Hepatocyte (in vitro differentiated cells): Measurements from ENCODE around the gene CD7. TPM values are rescaled to one million over a fixed set of nuclear protein-coding genes. Genes with fewer than 3 reads are reported as not detected.

Experiments used
- DNase-seq: peaks from one replicate; pipeline ENCODE4 v3.0.0-alpha.2; 2016; ENCODE audit warnings: low spot score
- H2AFZ ChIP-seq: fragments of 200-600 bp; sonication (generic); 2 replicates; pipeline ENCODE4 v1.6.0; 2016; ENCODE audit warnings: antibody characterized with exemption, mild to moderate bottlenecking
- H3K27ac ChIP-seq: fragments of 200-600 bp; sonication (generic); 2 replicates; pipeline ENCODE4 v1.5.1; 2016; ENCODE audit warnings: mild to moderate bottlenecking
- H3K27me3 ChIP-seq: fragments of 200-600 bp; sonication (generic); 2 replicates; pipeline ENCODE4 v1.6.1; 2016
- H3K36me3 ChIP-seq: fragments of 200-600 bp; sonication (generic); replicated peaks from 2 replicates; pipeline ENCODE4 v1.5.1; 2016; ENCODE audit warnings: low read depth; ENCODE audit not compliant: insufficient read depth
- H3K4me1 ChIP-seq: fragments of 200-600 bp; sonication (generic); 2 replicates; pipeline ENCODE4 v1.5.1; 2016; ENCODE audit warnings: mild to moderate bottlenecking, moderate library complexity; ENCODE audit not compliant: insufficient read depth
- H3K4me2 ChIP-seq: fragments of 200-600 bp; sonication (generic); 2 replicates; pipeline ENCODE4 v1.6.0; 2016
- H3K4me3 ChIP-seq: fragments of 200-600 bp; sonication (generic); 2 replicates; pipeline ENCODE4 v1.5.1; 2016; ENCODE audit warnings: mild to moderate bottlenecking
- H3K79me2 ChIP-seq: fragments of 200-600 bp; sonication (generic); 2 replicates; pipeline ENCODE4 v1.6.0; 2017; ENCODE audit warnings: mild to moderate bottlenecking
- H3K9me2 ChIP-seq: fragments of 200-600 bp; sonication (generic); replicated peaks from 2 replicates; pipeline ENCODE4 v1.6.0; 2017; ENCODE audit warnings: mild to moderate bottlenecking; ENCODE audit not compliant: insufficient read depth
- H3K9me3 ChIP-seq: fragments of 200-600 bp; sonication (generic); 2 replicates; pipeline ENCODE4 v1.5.1; 2016; ENCODE audit warnings: low read depth, mild to moderate bottlenecking
- H4K20me1 ChIP-seq: fragments of 200-600 bp; sonication (generic); 2 replicates; pipeline ENCODE4 v1.6.0; 2016; ENCODE audit warnings: mild to moderate bottlenecking; ENCODE audit not compliant: insufficient read depth, poor library complexity, severe bottlenecking
- CTCF ChIP-seq: fragments of 200-600 bp; sonication (generic); IDR thresholded peaks from 2 replicates; pipeline ENCODE4 v1.5.1; 2016; ENCODE audit warnings: antibody characterized with exemption, mild to moderate bottlenecking; ENCODE audit not compliant: poor library complexity
- EZH2 ChIP-seq: fragments of 200-600 bp; sonication (generic); IDR thresholded peaks from 2 replicates; pipeline ENCODE4 v1.6.1; 2016; ENCODE audit warnings: antibody characterized with exemption, mild to moderate bottlenecking, borderline replicate concordance
- EZH2phosphoT487 ChIP-seq: fragments of 200-600 bp; sonication (generic); IDR thresholded peaks from one replicate; pipeline ENCODE4 v1.6.1; 2018; ENCODE audit warnings: antibody characterized with exemption, mild to moderate bottlenecking, low read depth, moderate library complexity; ENCODE audit not compliant: unreplicated experiment, severe bottlenecking
- WGBS: methylation state at CpG from one replicate; pipeline ENCODE4 v1.1.6; 2016; ENCODE audit warnings: low lambda C conversion rate; ENCODE audit errors: missing lambda C conversion rate; 5-methylcytosine and 5-hydroxymethylcytosine counted together
- polyA plus RNA-seq: library from polyadenylated mRNA; unstranded; fragments of >200 nt; fragmentation: Nextera tagmentation; extraction: Ambion mirVana; gene quantifications from 2 replicates; pipeline ENCODE4 v1.2.1, GENCODE V29; 2016
- total RNA-seq: library from RNA; depleted of rRNA; stranded (reverse); fragments of >200 nt; gene quantifications from 2 replicates; pipeline ENCODE4 v1.2.3, GENCODE V29; 2014

The CD7 gene
- total and polyA plus RNA-seq, 2 experiments from 2014 or later: 1.8 to 7.0 TPM

DNA sequence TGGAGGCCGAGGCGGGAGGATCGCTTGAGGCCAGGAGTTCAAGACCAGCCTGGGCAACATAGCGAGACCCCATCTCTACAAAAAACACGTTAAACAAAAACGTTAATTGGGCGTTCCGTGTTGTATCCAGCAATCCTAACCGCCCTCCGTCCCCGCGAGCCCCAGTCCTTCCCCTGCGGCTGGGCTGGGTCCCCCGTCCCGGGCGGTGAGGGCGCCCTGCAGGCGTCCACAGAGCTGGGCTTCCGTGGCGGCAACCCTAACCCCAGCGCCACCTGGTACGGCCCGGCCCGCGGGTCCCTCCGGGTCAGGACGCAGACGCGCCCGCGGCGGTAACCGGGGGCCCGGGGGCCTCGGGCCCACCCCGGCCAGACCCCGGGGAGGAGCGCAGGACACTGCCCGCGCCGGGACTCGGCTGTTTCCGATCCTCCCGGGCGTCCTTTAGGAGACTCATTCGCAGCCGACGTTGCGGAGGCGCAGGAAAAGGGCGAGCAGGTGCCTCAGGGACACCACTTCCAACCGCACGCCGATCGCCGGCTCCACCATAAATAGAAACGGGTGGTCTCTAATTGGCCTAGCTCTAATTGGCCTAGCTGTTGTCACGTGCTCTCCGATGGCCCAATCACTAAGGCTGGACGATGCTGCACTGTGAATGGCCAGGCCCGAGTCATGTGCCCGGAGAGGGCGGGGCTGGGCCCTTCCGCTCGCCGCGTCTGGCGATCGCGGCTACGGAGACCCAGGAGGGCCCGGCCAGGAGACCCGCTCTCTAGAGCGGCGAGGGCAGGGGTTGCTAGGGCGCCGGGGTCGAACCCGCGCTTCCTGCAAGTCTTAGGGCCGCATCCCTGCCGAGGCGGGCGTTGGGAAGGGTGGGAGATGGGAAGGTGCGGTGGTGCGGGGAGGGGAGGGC is 24.9 kb downstream of the CD7 start:
- Histone ChIP-seq H3K27ac (peak overlapping the region; percentile 97), H2AFZ (peak overlapping the region; percentile 51)

DNA sequence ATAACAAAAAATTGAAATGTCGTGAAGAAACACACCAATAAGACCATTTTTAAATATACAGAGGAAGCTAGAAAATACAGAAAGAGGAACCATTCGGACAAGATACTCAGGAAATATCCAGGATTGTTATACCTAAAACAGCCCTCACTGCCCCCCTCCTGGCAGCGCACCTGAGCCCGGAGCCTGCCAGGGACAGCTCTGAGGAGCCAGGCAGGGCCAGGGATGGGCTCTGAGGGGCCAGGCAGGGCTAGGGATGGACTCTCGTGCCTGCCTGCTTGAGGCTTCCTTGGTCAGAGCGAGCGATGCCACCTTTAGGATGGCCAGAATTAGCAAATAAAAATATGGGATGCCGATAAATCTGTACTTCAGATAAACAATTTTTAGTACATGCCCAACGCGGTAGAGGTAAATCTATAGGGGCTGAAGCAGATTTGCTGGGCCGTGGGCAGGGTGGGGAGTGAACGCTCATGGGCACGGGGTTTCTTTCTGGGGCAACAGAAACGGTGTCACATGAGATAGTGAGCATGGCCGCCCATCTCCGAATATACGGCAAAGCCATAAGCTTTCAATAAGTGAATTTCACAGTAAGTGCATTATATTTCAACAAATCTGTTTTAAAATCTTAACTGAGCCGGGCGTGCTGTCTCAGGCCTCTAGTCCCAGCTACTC is 25.7 kb downstream of the CD7 start:
- TF ChIP-seq EZH2: no peak

More for the DNA sequence above, 24.9 kb downstream of the CD7 start:
- peaks cover 37% of the 10 kb centered on the region for H3K4me1 ChIP-seq
- 5% methylated on average over 77 of the region's 86 CpGs for whole genome bisulfite sequencing
- H3K4me3 ChIP-seq: peak overlapping the region; percentile 47
- H3K79me2 ChIP-seq: no peaks in the 10 kb centered on the region
- no peaks in the 10 kb centered on the region for H3K27me3 ChIP-seq
- peak overlapping the region; percentile 86 for H3K4me2 ChIP-seq
- peak; percentile 98 for DNase-seq
- H3K9me3 ChIP-seq: no peaks in the 10 kb centered on the region
- H3K9me2 ChIP-seq: no peaks in the 10 kb centered on the region
- TF ChIP-seq EZH2phosphoT487 (no peak), EZH2 (no peak), CTCF (no peak)
- no peaks in the 10 kb centered on the region for H3K36me3 ChIP-seq
- no peaks in the 10 kb centered on the region for H4K20me1 ChIP-seq

DNA sequence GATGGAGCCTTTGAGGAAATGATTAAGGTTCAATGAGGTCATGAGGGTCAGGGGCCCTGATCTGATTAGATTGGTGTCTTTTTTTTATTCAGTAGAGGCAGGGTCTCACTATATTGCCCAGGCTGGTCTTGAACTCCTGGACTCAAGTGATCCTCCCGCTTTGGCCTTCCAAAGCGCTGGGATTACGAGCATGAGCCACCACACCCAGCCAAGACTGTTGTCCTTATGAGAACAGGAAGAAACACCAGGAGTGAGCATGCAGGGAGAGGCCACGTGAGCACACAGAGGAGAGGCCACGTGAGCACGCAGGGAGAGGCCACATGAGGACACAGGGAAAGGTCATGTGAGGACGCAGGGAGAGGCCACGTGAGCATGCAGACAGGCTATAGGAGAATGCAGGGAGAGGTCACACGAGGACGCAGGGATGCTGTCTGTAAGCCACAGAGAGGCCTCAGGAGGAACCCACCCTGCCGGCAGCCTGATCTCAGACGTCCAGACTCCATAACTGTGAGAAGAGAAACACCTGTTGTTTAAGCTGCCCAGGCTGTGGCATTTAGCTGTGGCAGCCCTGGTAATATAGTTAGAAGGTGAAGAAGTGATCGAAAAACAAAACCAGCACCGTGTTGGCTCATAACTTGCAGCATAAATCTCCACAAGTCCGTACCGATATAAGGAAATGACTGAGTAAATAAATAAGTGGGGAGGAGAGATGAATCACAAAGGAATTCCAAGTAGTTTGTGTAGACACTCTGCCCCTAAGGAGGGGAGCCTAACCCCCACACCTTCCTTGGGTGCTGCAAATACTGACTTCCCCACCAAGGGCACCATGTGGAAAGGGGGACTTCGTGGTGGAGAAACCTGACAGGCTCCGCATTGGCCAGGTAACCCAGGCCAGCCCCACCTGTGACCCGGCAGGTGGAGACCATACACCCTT is 29.3 kb downstream of the CD7 start:
- WGBS: 81% methylated on average over 19 of the region's 19 CpGs
- H3K36me3 ChIP-seq: no peaks in the 10 kb centered on the region
- no peaks in the 10 kb centered on the region for H3K27me3 ChIP-seq
- no peaks in the 10 kb centered on the region for H3K9me3 ChIP-seq
- H3K79me2 ChIP-seq: no peaks in the 10 kb centered on the region
- peaks cover 2% of the 10 kb centered on the region for H3K4me1 ChIP-seq
- H3K27ac ChIP-seq: peak overlapping the region; percentile 52
- DNase-seq: no peak
- H4K20me1 ChIP-seq: no peaks in the 10 kb centered on the region
- no peak for TF ChIP-seq EZH2phosphoT487
- TF ChIP-seq EZH2: no peak
- no peak for TF ChIP-seq CTCF
- no peak overlapping the region for H2AFZ ChIP-seq
- H3K9me2 ChIP-seq: no peaks in the 10 kb centered on the region
- no peak overlapping the region for H3K4me3 ChIP-seq
- H3K4me2 ChIP-seq: no peak overlapping the region

More for the DNA sequence above, 25.7 kb downstream of the CD7 start:
- no peaks in the 10 kb centered on the region for H3K36me3 ChIP-seq
- no peak for DNase-seq
- H3K4me2 ChIP-seq: peak overlapping the region; percentile 86
- no peaks in the 10 kb centered on the region for H3K9me3 ChIP-seq
- no peaks in the 10 kb centered on the region for H3K79me2 ChIP-seq
- no peaks in the 10 kb centered on the region for H3K9me2 ChIP-seq
- peak overlapping the region; percentile 47 for H3K4me3 ChIP-seq
- H2AFZ ChIP-seq: no peak overlapping the region
- peaks cover 29% of the 10 kb centered on the region for H3K4me1 ChIP-seq
- peak overlapping the region; percentile 84 for H3K27ac ChIP-seq
- no peaks in the 10 kb centered on the region for H3K27me3 ChIP-seq
- no peaks in the 10 kb centered on the region for H4K20me1 ChIP-seq
- 95% methylated on average over 19 of the region's 19 CpGs for WGBS
